Left renal pelvis (tissue), 4 donors: ENCODE results near the gene FREM1. TPM values are rescaled to one million over a fixed set of nuclear protein-coding genes. Genes with fewer than 3 reads are reported as not detected.
A peak's percentile ranks its signal among the peaks of the same experiment; 100 is the strongest.
"Not testable (repeated sequence)": the region's sequence is repeated elsewhere in the genome, so short reads cannot be mapped to it uniquely, and the experiment has no call there.

ENCODE experiments used
- DNase-seq, 4 donors: peaks; one replicate each; pipeline ENCODE4 v3.0.0-alpha.2; 2013; ENCODE audit warnings: low read depth in 4 of 4, low spot score in 3 of 4
- polyA plus RNA-seq, 4 donors: library from polyadenylated mRNA; unstranded; fragments of 120-200 nt; gene quantifications; one replicate each; pipeline ENCODE4 v1.2.1, GENCODE V29; 2013; ENCODE audit not compliant: insufficient read length in 4 of 4

The FREM1 gene
- polyA plus RNA-seq = 100 to 1,000 TPM in 3 of 4 donors, 10 to 100 TPM in 1; 24.0 to 184 (median 169) TPM

DNA sequence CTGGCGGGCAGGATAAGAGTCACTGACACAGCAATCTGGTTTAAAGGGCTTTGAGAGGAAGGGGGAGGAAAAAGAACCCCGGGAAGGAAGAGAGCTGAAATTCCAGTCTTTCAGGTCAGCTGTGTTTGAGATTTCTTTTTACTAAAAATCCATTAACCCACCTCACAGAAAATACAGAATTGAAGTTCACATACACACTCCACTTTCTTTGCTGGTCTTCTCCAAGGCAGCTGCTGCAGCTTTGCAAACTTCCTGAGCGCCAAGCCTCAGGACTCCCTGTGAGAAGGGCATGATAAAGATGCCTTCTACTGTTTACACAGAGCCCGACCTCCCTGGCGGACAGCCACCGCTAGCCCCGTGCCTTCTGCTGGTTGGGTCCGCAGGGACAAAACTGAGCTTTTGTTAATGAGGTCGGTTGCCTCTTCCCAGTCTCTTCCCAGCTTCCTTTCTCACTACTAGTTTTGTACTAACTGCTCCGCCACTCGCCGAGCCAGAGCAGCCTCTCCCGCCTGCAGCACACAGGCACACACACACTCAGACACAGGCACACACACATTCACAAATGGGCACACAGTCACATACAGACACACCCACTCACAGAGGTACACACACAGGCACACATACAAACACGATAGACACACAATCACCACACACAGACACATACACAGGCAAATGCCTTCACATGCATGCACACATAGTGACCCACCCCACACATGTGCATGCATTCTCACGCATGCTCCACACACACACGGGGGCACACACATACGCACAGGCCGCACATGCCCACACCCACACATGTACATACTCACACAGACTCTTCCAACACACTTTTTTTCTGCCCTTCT, at the start of gene FREM1:
TSS of gene FREM1 (minus strand) at position 468 of the 845 bp plus-strand sequence. CDS start 41,451 bp downstream, outside the sequence.
- DNase-seq = no peak

GRCh38 chr9:14958989-14959388, 48.8 kb upstream of the FREM1 start:
- no peak for DNase-seq

GRCh38 chr9:14957109-14957508, 46.9 kb upstream of the FREM1 start:
- no peak for DNase-seq

DNA sequence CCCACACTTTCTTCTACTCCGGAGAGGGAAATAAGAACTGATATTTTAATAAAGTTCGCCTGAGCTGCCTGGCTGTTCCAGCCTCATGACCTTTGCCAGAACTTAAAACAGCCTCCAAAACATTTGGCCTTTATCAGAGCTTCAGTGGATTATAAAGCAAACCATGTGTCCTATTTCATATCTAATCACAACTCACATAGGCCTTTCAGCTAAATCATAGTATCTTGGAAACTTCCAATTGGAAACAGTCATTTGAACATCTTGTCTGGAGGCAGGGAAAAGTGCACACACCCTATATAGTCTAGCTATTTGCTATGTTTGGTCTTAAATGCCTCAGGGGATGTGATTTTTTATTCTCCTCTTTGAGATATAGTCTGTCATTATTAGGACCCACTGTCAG, 46.0 kb upstream of the FREM1 start:
- DNase-seq = no peak

GRCh38 chr9:14945351-14945750, 35.1 kb upstream of the FREM1 start:
- no peak for DNase-seq

DNA sequence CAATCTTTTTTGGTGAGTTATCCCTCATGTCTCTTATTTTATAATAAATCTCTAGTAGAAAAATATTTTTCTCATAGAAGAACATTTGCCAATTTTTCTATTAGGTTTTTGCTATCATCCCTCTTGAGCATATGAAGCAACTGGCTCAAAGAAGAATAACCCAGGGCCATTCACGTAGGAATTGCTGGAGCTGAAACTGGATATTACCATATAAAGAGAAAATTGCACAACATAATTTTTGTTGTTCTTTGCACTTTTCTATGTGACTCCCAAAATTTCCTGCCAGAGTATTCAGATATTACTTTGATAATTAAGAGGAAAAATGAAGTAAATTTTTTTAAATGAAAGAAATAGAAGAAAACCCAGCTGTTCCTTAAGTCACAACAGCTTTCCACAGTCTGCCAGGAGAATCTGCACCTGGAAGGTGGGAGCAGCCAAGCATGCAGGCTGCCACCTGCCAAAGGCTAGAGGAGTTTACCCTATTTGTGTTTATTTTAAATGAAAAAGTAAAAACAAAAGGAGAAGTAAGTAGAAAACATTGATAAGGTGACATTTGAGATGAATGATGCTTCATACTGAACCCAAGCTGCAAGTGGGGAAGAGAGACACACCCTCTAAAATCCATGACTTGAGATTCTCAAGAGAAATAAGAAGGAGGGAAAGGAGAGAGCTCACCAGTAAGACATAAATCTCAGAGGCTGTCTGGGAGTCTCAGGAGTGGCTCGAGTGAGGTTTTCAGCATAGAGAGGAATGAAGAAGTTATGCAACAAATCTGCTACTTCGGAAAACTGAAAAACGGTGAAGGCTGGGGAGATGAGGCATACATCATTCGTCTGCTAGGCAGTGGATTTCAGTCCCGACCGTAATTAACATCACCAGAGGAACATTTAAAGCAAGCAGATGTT, 31.5 kb upstream of the FREM1 start:
- DNase-seq = no peak

DNA sequence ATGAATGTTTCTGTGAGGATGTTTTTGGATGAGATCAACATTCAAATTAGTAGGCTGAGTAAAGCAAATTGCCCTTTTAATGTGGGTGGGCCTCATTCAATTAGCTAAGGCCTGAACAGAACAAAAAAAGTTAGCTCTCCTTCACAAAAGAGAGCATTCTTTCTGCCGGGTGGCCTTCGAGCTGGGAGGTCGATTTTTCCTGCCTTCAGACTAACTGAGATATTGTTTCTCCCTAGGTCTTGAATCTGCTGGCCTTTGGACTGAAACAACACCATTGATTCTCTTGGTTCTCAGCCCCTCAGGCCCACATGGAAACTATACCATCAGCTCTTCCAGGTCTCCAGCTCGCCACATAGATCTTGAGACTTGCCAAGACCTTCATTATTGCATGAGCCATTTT, 29.1 kb upstream of the FREM1 start:
- no peak for DNase-seq

DNA sequence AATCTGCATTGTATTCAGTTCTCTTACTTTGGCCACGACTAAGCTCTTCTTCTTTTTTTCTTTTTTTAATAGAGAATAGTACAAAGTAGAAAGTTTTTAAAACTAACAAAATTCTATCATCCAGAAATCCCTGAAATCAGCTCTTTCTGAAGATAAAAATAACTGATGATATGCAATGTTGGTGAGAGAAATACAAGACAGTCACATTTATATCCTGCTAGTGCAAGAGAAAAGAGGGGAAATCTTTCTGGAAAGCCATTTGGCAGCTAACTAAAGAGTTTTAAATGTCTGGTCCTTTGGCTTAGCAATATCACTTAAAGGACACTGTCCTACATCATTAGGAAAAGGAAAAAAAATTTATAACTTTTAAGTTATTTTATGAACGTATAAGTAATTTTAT, 27.0 kb upstream of the FREM1 start:
- DNase-seq = no peak

DNA sequence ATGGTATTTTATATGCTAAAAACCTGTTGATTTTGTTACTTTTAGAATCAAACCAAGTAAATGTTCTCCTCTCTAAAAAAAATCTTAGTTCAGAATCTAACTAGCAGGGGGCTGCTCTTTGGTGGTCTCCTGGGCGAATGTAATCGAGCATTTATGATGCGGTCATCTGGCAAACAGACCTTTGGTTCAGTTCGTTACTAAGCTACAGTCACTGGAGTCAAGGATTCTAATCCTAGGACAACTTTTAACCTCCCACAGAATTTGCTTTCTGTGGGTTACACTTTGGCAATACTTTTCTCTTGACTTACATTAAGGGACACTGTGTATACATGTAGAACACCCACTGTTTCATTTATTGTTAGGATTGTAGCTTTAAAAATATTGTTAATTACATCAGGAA, 26.3 kb upstream of the FREM1 start:
- no peak for DNase-seq

DNA sequence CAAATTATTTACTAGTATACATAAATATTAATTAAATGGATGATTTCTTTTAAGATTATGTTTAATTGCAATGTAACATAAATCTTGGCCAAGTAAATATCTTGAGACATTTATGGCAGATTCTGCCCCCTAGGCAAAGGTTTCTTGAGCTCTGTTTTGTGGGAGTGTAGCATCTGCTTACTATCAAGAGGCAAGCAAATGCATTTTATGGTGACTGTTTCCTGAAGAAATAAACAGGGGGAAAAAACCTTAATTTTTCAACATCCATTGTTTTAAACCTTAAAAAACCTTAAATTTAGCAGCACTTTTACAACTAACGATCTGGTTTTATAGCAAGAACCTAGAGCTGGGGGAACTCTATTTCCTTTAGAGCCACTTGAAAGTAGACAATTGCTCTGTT, 25.7 kb upstream of the FREM1 start:
- peak in 2 of 4 donors; percentile 54 to 61 for DNase-seq

GRCh38 chr9:14935106-14935751, 25.0 kb upstream of the FREM1 start:
- DNase-seq = no peak

- no peak for DNase-seq
Measured at GRCh38 chr9:14932641-14933040, 22.4 kb upstream of the FREM1 start.

GRCh38 chr9:14932231-14932630, 22.0 kb upstream of the FREM1 start:
- no peak for DNase-seq

DNA sequence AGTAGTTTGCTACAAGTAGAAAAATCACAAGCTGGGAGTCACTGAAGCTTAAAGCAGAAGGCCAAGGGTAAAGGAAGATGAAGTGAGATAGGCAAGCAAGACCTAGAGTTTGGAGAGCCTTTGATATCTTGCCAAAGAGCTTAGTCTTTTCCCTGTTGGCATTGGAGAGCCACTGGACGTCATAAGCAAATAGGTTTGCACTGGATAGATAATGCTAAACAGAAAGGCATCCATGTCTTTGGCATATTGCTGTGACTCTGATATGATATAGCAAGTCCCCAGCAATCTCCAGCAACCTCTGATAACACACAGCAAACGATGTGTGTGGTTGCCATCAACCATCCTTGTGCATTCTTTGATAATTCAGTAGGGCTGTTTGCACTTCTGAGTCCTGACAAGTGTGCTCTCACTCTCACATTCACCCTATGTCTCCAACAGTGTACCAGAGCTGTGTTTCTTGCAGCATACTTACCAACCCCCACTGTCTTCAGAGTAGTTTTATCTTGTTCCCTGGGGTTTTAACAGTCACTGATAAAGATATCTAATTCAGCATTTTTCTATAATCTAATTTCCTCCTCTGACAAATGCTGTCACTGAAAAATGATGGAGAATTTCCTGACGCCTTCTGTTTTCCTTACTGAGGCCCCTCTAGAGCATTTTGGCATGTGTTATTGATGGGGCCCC, 16.9 kb upstream of the FREM1 start:
- DNase-seq = no peak

DNA sequence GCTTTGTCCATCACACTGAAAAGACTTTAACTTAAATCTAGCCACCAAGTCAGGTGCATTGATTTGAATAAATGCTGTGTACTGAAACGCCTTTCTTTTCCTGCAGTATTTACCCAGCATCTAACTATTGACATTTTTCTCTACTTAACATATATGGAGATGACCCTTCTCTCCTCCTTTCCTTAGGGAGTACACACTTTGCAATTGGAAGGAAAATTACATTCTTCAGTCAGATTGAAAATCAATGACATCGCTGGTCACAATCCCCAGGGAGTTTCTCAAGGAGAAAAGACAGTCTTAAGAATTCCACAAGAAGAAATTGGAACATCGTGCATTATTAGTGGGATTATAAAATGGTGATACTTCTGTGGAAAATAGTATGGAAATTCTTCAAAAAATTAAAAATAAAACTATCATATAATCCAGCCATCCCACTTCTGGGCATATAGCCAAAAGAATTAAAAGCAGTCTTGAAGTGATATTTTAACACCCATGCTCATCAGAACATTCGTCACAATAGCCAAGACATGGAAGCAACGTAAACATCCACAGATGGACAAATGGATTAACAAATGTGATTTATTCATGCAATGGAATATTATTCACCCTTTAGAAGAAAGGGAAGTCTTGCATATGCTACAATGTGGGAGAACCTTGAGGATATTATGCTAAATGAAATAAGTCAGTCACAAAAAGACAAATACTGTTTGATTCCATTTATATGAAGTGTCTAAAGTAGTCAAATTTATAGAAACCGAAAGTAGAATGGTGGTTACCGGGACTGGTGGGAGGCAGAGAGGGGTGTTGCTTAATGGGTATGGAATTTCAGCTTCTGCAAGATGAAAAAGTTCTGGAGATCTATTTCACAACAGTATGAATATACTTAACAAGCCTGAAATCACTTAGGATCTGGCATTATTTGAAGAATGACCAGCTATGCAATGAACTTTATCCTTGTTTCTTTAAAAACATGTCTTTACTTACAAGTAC, 14.3 kb upstream of the FREM1 start:
- no peak for DNase-seq

DNA sequence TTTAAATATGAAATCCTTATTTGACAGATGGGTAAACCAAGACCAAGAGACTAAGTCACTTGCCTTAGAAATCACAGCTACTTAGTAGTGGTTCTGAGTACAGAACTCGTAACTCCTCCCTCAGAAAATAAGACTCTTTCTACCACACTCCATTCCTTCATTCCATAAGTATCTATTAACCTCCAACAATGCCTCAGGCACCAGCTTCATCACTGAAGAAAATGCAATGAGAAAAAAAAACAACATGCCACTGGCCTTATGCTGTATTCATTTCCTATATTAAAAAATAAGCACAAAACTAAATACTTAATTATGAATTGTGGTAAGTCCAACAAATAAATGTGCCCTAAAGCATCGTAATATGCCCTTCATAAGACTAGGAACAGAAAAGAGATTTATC, 13.5 kb upstream of the FREM1 start:
- DNase-seq = no peak

- DNase-seq = not testable (repeated sequence)
Measured at GRCh38 chr9:14920805-14921204, 10.6 kb upstream of the FREM1 start.

GRCh38 chr9:14913366-14913765, 3.1 kb upstream of the FREM1 start:
- no peak for DNase-seq

- DNase-seq = no peak
Measured at GRCh38 chr9:14912859-14913258, 2.6 kb upstream of the FREM1 start.
